LNCAP (cell line): Measurements from ENCODE around the gene SLC20A1.

ENCODE experiments used
- CTCF ChIP-seq: fragments of 450-650 bp; IDR thresholded peaks from 2 replicates; pipeline ENCODE4 v1.5.1; 2017; ENCODE audit warnings: mild to moderate bottlenecking

The SLC20A1 gene

DNA sequence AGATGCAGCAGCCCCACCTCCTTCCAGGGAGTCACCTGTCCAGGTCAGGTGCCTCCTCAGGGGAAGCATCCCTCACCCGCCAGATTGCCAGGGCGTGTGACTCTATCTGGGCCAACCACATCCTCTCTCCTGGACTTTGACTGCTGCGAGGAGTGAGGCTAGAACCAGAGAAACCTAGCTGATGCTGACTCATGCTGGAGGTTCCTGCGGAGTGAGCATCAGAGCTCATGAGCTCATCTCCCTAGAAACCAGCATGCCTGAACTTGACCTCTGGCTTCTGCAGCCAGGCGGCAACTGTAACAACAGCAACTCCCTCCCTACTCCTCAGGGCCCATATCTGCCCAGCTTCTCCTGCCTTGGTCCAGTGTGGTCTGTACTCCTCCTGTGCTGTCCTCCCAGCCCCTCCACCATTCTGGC is 46.8 kb downstream of the SLC20A1 start:
- no peak for TF ChIP-seq CTCF

GRCh38 chr2:112692918-112693317 is 47.2 kb downstream of the SLC20A1 start:
- TF ChIP-seq CTCF: no peak

- no peak for TF ChIP-seq CTCF
These were observed 47.9 kb downstream of the SLC20A1 start for GRCh38 chr2:112693596-112693995.

GRCh38 chr2:112694182-112694581 is 48.4 kb downstream of the SLC20A1 start:
- TF ChIP-seq CTCF: no peak

DNA sequence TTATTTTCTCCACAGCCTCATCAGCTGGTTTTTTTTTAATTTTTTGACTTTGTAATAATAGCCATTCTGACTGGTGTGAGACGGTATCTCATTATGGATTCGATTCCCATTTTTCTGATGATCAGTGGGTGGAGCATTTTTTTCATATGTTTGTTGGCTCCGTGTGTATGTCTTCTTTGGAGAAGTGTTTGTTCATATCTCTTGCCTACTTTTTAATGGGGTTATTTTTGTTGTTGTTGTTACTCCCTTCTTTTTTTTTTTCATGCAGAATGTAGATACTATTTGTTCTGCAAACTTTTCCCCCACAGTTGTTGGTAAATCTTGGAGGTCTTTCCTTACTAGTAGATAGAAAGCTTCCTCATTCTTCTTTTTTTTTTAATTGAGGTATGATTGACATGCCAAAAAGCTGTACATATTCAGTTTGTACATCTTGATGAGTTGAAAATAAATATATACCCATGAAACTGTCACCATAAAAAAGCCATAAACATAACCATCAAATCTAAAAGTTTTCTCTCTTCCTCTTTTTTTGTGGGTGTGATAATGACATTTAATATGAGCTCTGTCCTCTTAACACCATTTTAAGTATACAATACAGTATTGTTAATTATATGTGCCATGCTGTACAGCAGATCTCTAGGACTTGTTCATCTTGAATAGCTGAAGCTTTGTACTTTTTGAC is 53.2 kb downstream of the SLC20A1 start:
- no peak for TF ChIP-seq CTCF

- TF ChIP-seq CTCF: no peak
These were observed 54.4 kb downstream of the SLC20A1 start for GRCh38 chr2:112699984-112700667.

GRCh38 chr2:112701052-112701451 is 55.3 kb downstream of the SLC20A1 start:
- TF ChIP-seq CTCF: no peak
